Measurements from ENCODE around the gene SULT2B1.

GRCh38 chr19:48530770-48531169 lies 21.2 kb upstream of the SULT2B1 start:
- TF ChIP-seq CTCF (conservative IDR thresholded peaks at IDR 0.05 in 1 of 2, IDR thresholded peaks at IDR 0.05 in 1 of 2; ENCODE audit: low read depth in 1 of 2, low read length in 2 of 2) (no peak), EZH2 (IDR thresholded peaks at IDR 0.05; ENCODE audit: low read length, missing control alignments) (no peak)

Data from fibroblast of lung (primary cell).